HG03571 (cell line): ENCODE results near the gene YTHDC2.

Source experiments
- ATAC-seq: cut with Tn5 transposase; IDR thresholded peaks from one replicate; pipeline ENCODE4 v1.9.1; 2021; ENCODE audit not compliant: unreplicated experiment

Gene YTHDC2

GRCh38 chr5:113513384-113514288 is at the start of gene YTHDC2:
YTHDC2 (plus strand) TSS chr5:113513694; CDS start chr5:113513896, 202 bp downstream.
- ATAC-seq: peak; percentile 99

- no peak for ATAC-seq
Measured at GRCh38 chr5:113474100-113474728, 39.3 kb upstream of the YTHDC2 start.

DNA sequence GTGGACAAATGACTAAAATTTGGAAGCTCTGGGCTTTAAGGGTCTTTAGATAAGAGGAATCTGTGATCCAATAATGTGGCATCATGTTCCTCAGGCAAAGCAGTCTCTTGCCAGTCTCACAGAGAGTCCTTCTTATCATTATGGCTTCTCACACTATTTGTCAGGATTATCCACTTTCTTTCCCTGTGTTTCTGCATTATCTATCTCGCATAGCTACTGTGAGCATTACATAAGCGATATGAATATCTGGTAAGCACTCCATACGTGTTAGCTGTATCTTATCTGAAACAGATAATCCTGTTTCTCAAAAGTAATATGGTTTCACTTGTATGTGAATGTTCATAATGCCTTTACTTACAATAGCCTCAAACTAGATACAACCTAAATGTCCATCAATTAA is 34.8 kb upstream of the YTHDC2 start:
- ATAC-seq: no peak

DNA sequence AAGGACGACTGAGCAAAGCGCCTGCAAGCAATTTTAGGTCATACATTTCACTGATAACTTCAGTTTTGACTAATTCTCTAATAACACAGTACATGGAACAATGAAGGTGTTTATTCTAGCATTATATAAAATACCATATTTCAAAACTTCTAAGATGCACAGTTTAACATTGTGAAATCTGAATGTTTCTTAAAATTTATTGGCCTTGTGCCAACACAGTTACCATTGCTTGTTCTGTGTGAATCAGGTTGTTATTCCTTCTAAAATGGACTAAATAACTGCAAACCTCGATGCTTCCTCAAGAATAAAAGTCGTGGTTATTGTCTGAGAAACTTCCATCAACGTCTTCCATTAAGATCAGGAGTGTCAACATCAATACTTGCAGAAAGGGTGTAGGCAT is 33.3 kb upstream of the YTHDC2 start:
- no peak for ATAC-seq

DNA sequence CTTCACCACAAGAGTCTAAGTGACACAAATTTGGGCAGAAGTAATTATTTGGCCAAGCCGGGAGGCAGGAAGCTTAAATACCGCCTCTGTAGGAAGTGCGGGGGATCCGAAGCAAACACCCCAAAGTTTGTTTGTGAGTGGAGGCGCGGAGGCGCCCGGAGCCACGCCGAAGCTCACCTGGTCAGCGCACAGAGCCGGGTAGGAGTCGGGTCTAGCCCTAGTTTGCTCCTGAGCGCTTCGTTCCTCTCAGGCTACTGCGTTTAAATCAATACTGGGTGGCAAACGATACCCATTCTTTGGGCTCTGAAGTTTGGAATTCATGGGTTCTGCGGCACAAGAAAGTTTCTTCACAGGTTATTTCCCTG is 26.1 kb upstream of the YTHDC2 start:
- no peak for ATAC-seq

GRCh38 chr5:113487781-113488644 is 25.5 kb upstream of the YTHDC2 start, which contains the start of gene MCC:
MCC (minus strand) TSS chr5:113488453.
- ATAC-seq: no peak

DNA sequence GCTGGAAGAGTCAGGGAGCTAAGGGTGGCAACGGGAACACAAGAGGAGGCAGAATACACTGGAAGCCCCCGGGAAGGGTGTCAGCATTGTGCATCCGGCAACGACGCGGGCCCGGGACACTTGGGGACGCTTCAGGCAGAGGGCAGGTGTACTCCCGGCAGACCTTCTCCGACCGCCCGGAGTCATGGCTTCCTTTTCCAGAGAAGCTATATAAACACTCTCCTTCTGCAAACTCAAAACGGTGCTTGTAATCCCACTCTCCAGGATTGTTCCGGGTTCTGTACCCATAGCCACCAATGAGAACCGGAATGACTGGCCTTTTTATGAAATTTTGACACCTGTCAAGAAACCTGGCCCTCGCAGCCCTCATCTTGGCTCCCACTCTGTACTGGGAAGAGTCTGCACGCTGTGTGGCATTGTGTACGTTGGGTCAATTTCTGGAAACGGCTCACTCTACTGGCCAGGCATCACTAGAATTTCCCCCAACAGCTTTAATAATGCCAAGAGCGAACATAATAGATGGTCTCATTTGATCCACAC is 24.8 kb upstream of the YTHDC2 start:
- no peak for ATAC-seq

GRCh38 chr5:113489299-113489698 is 24.2 kb upstream of the YTHDC2 start:
- ATAC-seq: no peak

DNA sequence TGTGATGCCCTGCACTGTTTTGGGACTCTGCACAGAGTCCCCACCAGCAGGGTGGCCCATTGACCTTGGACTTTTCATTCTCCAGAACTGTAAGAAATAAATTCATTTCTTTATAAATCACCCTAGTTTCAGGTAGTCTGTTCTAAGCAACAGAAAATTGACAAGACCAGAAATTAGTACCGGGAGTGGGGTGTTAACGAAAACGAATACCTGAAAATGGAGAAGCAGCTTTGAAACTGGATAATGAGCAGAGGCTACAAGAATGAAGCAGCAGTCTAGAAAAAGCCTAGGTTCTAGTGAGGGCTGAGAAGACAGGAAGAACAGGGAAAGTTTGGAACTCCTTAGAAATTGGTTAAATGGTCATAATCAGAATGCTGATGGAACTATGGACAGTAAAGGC is 23.2 kb upstream of the YTHDC2 start:
- ATAC-seq: no peak

- ATAC-seq: no peak
Measured at GRCh38 chr5:113491022-113491421, 22.5 kb upstream of the YTHDC2 start.

DNA sequence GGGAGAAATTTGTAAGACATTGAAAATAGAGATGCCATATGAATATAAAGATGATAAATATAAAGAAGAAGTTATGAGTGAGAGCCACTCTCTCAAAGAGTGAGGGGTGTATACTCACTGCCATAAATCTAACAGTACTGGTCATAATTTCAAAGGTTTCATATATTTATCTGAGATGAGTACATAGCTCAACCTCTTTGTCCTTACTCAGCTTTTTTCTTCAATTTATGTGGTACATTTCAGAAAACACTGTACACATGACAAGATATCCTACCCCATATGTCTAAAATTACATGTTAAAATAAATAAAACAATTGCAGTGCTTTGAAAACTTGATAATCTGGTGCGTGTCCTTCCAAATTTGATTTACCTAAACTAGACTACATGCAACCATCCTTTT is 20.0 kb upstream of the YTHDC2 start:
- ATAC-seq: no peak

DNA sequence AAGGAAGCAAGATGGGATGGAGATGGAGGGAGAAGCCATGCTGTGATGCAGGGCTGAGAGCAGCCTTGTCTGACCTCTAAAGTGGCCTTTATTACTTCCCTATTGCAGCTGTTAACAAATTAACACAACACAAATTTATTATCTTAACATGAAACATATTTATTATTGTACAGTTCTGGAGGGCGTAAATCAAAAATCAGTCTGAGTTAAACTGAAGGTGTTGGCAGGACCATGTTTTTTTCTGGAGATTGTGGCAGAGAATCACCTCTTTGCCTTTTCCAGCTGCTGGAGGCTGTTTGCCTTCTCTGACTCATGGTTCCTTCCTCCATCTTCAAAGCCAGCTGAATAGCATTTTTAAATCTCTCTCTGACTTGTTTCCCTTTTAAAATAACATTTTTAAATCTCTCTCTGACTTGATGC is 18.1 kb upstream of the YTHDC2 start:
- ATAC-seq: no peak

DNA sequence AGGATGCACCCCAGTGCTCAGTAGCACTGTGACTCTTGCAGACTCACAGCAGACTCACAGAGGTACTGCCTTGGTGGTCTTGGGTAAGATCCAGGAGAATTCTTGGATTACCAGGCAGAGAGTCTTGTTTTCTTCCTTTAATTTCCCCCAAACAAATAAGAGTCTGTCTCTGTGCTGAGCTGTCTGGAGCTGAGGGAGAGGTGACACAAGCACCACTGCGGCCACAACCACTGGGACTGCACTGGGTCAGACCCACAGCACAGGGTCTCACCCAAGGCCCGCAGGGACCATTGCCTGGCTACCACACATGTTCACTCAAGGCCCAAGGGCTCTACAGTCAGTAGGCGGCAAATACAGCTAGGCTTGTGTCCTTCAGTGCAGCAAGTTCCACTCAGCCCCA is 11.4 kb upstream of the YTHDC2 start:
- ATAC-seq: no peak

GRCh38 chr5:113503146-113503545 is 10.3 kb upstream of the YTHDC2 start:
- no peak for ATAC-seq

- no peak for ATAC-seq
Measured at GRCh38 chr5:113505181-113505580, 8.3 kb upstream of the YTHDC2 start.

GRCh38 chr5:113507601-113508000 is 5.9 kb upstream of the YTHDC2 start:
- no peak for ATAC-seq

- ATAC-seq: no peak
Measured at GRCh38 chr5:113508756-113509155, 4.7 kb upstream of the YTHDC2 start.

GRCh38 chr5:113510836-113511451 is 2.5 kb upstream of the YTHDC2 start:
- ATAC-seq: no peak

GRCh38 chr5:113512341-113512740 is 1.2 kb upstream of the YTHDC2 start:
- ATAC-seq: no peak

- no peak for ATAC-seq
Measured at GRCh38 chr5:113514289-113514635, 768 bp downstream of the YTHDC2 start.

- ATAC-seq: no peak
Measured at GRCh38 chr5:113518884-113519283, 5.4 kb downstream of the YTHDC2 start.
